Vagina (tissue), 2 donors: ENCODE measurements around the gene XKR7.

Experiments used
- CTCF ChIP-seq, 3 experiments: fragments of 450-650 bp in 2 of 3; fragments of 200-600 bp in 1 of 3; sonication (generic) in 1 of 3; IDR thresholded peaks; one replicate each; pipeline ENCODE4 v1.5.1; 2017 to 2019; ENCODE audit warnings: antibody characterized with exemption in 3 of 3, mild to moderate bottlenecking in 2 of 3, moderate library complexity in 2 of 3
- POLR2A ChIP-seq, 2 donors: fragments of 450-650 bp; IDR thresholded peaks; one replicate each; pipeline ENCODE4 v1.6.1; 2017; ENCODE audit warnings: antibody characterized with exemption in 2 of 2, mild to moderate bottlenecking in 2 of 2, moderate library complexity in 2 of 2

GRCh38 chr20:31998246-31998645 is 30.3 kb downstream of the XKR7 start:
- TF ChIP-seq CTCF (IDR thresholded peaks at IDR 0.05) = no peak
- no peak for TF ChIP-seq POLR2A (IDR thresholded peaks at IDR 0.05)
